Measurements from ENCODE around the gene MYH15. TPM values are rescaled to one million over a fixed set of nuclear protein-coding genes. Genes with fewer than 3 reads are reported as not detected.

Gene MYH15
- total and polyA plus RNA-seq, 10 of the 15 experiments (the other 5 are each of a cell fraction or from before 2014, with no cell fraction given): 0.05 to 0.27 (median 0.09) TPM; not detected in 1

- Histone ChIP-seq H3K9me3 (replicated peaks; ENCODE audit: control insufficient read depth, insufficient read depth, low read length) (no peaks in the 10 kb centered on the region), H3K27ac (ENCODE audit: control insufficient read depth, insufficient read depth) (no peak overlapping the region), H3K4me1 (ENCODE audit: control insufficient read depth, insufficient read depth, low read length) (no peaks in the 10 kb centered on the region), H3K4me2 (ENCODE audit: control insufficient read depth, insufficient read depth) (no peak overlapping the region), H3K27me3 (replicated peaks in 1 of 2; ENCODE audit: control insufficient read depth in 2 of 2, insufficient read depth in 2 of 2, low read length in 1 of 2) (no peaks in the 10 kb centered on the region), H4K20me1 (ENCODE audit: control insufficient read depth, insufficient read depth) (no peaks in the 10 kb centered on the region), H3K79me2 (ENCODE audit: control insufficient read depth, insufficient read depth, low read length) (no peaks in the 10 kb centered on the region), H2AFZ (ENCODE audit: control insufficient read depth, low read depth, low read length) (no peak overlapping the region), H3K4me3 (no peak overlapping the region), H3K36me3 (ENCODE audit: control insufficient read depth in 2 of 2, insufficient read depth in 2 of 2, low read length in 1 of 2) (no peaks in the 10 kb centered on the region), H3K9ac (ENCODE audit: control insufficient read depth, insufficient read depth, low read length) (no peak overlapping the region)
- POLR2A ChIA-PET: interaction anchor here (0.7 kb wide), 1 partner anchor 984 kb away, joined by 3 read pairs; no protein-coding TSS in a partner anchor
- TF ChIP-seq HDAC2 (IDR thresholded peaks at IDR 0.05) (no peak), NBN (IDR thresholded peaks at IDR 0.05) (no peak)
- RAD21 ChIA-PET (ENCODE audit: unreplicated experiment): no interaction called here
- CTCF ChIA-PET: interaction anchor here (1.2 to 3.0 kb wide), 3 partner anchors 13 to 58 kb away, joined by 3 to 26 read pairs (median 7); no protein-coding TSS in a partner anchor
- DNase-seq (ENCODE audit: low read depth, low spot score) (no peak), FAIRE-seq (no peak), ATAC-seq (no peak)
- intact Hi-C loops (cut with micrococcal nuclease; ENCODE audit: unreplicated experiment) (no loop called here), in situ Hi-C loops (cut with MboI) (loop anchor here (5.0 to 10.0 kb wide), 2 partner anchors 60 to 587 kb away; no protein-coding TSS in a partner anchor)
- WGBS (ENCODE audit: insufficient coverage, insufficient replicate concordance, low lambda C conversion rate, missing lambda C conversion rate): 95% methylated on average over 3 of the region's 3 CpGs
- SMC1A ChIA-PET (ENCODE audit: uncharacterized antibody, unreplicated experiment): interaction anchor here (10.4 kb wide), 1 partner anchor 59 kb away, joined by 98 read pairs; no protein-coding TSS in a partner anchor
- BruUV-seq (replicated peaks): no TSS peak
These were observed 15.4 kb downstream of the MYH15 start for GRCh38 chr3:108494906-108495531.

GRCh38 chr3:108493862-108494261, 16.5 kb downstream of the MYH15 start:
- no TSS peak for BruUV-seq (replicated peaks)
- intact Hi-C loops (cut with micrococcal nuclease; ENCODE audit: unreplicated experiment) (no loop called here), in situ Hi-C loops (cut with MboI) (loop anchor here (5.0 to 10.0 kb wide), 2 partner anchors 61 to 588 kb away; no protein-coding TSS in a partner anchor)
- ChIA-PET CTCF (interaction anchor here (3.0 kb wide), 1 partner anchor 59 kb away, joined by 26 read pairs; no protein-coding TSS in a partner anchor), POLR2A (no interaction called here), SMC1A (ENCODE audit: uncharacterized antibody, unreplicated experiment) (interaction anchor here (10.4 kb wide), 1 partner anchor 60 kb away, joined by 98 read pairs; no protein-coding TSS in a partner anchor), RAD21 (ENCODE audit: unreplicated experiment) (no interaction called here)
- H3K27me3 ChIP-seq (replicated peaks in 1 of 2; ENCODE audit: control insufficient read depth in 2 of 2, insufficient read depth in 2 of 2, low read length in 1 of 2): no peaks in the 10 kb centered on the region
- H3K4me2 ChIP-seq (ENCODE audit: control insufficient read depth, insufficient read depth): no peak overlapping the region
- no peaks in the 10 kb centered on the region for H4K20me1 ChIP-seq (ENCODE audit: control insufficient read depth, insufficient read depth)
- DNase-seq (ENCODE audit: low read depth, low spot score): no peak
- no peaks in the 10 kb centered on the region for H3K36me3 ChIP-seq (ENCODE audit: control insufficient read depth in 2 of 2, insufficient read depth in 2 of 2, low read length in 1 of 2)
- peak; percentile 42; the same call in 2 of the 3 replicates for ATAC-seq
- WGBS (ENCODE audit: insufficient coverage, insufficient replicate concordance, low lambda C conversion rate, missing lambda C conversion rate): 25% methylated on average over 2 of the region's 2 CpGs
- no peaks in the 10 kb centered on the region for H3K79me2 ChIP-seq (ENCODE audit: control insufficient read depth, insufficient read depth, low read length)
- H3K9me3 ChIP-seq (replicated peaks; ENCODE audit: control insufficient read depth, insufficient read depth, low read length): no peaks in the 10 kb centered on the region
- no peak overlapping the region for H3K4me3 ChIP-seq
- no peak overlapping the region for H2AFZ ChIP-seq (ENCODE audit: control insufficient read depth, low read depth, low read length)
- H3K27ac ChIP-seq (ENCODE audit: control insufficient read depth, insufficient read depth): no peak overlapping the region
- H3K4me1 ChIP-seq (ENCODE audit: control insufficient read depth, insufficient read depth, low read length): no peaks in the 10 kb centered on the region
- no peak overlapping the region for H3K9ac ChIP-seq (ENCODE audit: control insufficient read depth, insufficient read depth, low read length)
- no peak for FAIRE-seq
- TF ChIP-seq RBBP5 (conservative IDR thresholded peaks at IDR 0.05) (no peak), CUX1 (IDR thresholded peaks at IDR 0.05; ENCODE audit: insufficient replicate concordance, low read depth, low read length) (no peak), CTCF (IDR thresholded peaks at IDR 0.05 in 2 of 3, conservative IDR thresholded peaks at IDR 0.05 in 1 of 3; ENCODE audit: control insufficient read depth in 2 of 3, extremely low read depth in 1 of 3, insufficient read depth in 1 of 3, low read depth in 3 of 3, low read length in 3 of 3) (peak in 1 of 3 experiments; percentile 11; a peak in 2 of 6 replicates), ZNF622 (IDR thresholded peaks at IDR 0.05) (no peak)

All from GM12878 (cell line).